Pancreas (tissue), 10 donors: ENCODE data around the gene CD36. TPM values are rescaled to one million over a fixed set of nuclear protein-coding genes. Genes with fewer than 3 reads are reported as not detected.

ENCODE experiments used
- ATAC-seq, 4 donors: fragments of 200-7000 bp; cut with Tn5 transposase; one replicate each; pipeline versions ENCODE4 v1.8.0 to v1.9.1; 2020; ENCODE audit warnings: mild to moderate bottlenecking in 4 of 4, moderate library complexity in 4 of 4
- DNase-seq, 6 donors: peaks; one replicate each; pipeline ENCODE4 v3.0.0-alpha.2; 2020
- FAIRE-seq: peaks from 2 replicates; lab custom pipeline; 2012; peaks lifted over from hg19 to GRCh38; lab: Jason Lieb, UNC
- H3K27ac ChIP-seq, 4 donors: fragments of 200-600 bp; sonication (generic); 1 replicate in 3 of 4; 2 replicates in 1 of 4; pipeline versions ENCODE4 v1.5.0 to v1.8.0; 2020
- H3K27me3 ChIP-seq, 4 donors: fragments of 200-600 bp; one replicate each; pipeline ENCODE4 v1.8.0; 2021
- H3K36me3 ChIP-seq, 3 donors: fragments of 200-600 bp; sonication (generic) in 1 of 3; one replicate each; pipeline versions ENCODE4 v1.5.0 to v1.8.0; 2020 to 2021
- H3K4me1 ChIP-seq, 3 donors: fragments of 200-600 bp; one replicate each; pipeline ENCODE4 v1.8.0; 2021
- H3K4me3 ChIP-seq, 4 donors: fragments of 200-600 bp; sonication (generic) in 2 of 4; one replicate each; pipeline versions ENCODE4 v1.5.0 to v1.8.0; 2020 to 2021
- H3K9me3 ChIP-seq, 4 donors: fragments of 200-600 bp; one replicate each; pipeline ENCODE4 v1.8.0; 2021
- WGBS, 2 donors: extraction: QIAGEN DNeasy Blood & Tissue Kit; methylation state at CpG; one replicate each; pipeline ENCODE4 v1.1.7; 2013; 5-methylcytosine and 5-hydroxymethylcytosine counted together
- intact Hi-C, 3 donors: fragments of 100-400 bp; cut with DNase I; formaldehyde crosslinking; loops; one replicate each; pipeline versions ENCODE4 v1.11.1 to v1.14.2; 2022
- polyA plus RNA-seq, 2 donors: library from polyadenylated mRNA; stranded (reverse); fragments of 200-250 nt; gene quantifications; one replicate each; pipeline ENCODE4 v1.2.3, GENCODE V29; 2013
- total RNA-seq, 6 donors: library from RNA; stranded (reverse); fragmentation: NEBNext Ultra II Directional in 4 of 6; extraction: Animal tissue kit (Norgen Biotek cat#: 25700) in 4 of 6; gene quantifications; one replicate each; pipeline versions ENCODE4 v1.2.1 to v1.2.4, GENCODE V29; 2021 to 2023
- TF ChIP-seq, protein P1 (sequence below), 4 donors: fragments of 200-600 bp; sonication (generic) in 3 of 4; IDR thresholded peaks; one replicate each; pipeline versions ENCODE4 v1.5.0 to v1.8.0; 2021; ENCODE audit warnings: antibody characterized with exemption in 4 of 4
- donor health status: healthy with polysubstance abuse.
- donor health status: DM: no; HTN: no; CAD: no; lungs with moderate emphysema.
- donor health status: DM: no; HTN: no; CAD: no.
- donor health status: control.
- donor health status: control.
- donor health status: Bipolar disorder and iron deficiency.
- donor health status: DM: yes; HTN: yes; CAD: no.
- donor health status: DM: no; HTN: no; CAD: no.
- donor health status: DM: no; HTN: no; CAD: no.
- donor health status: DM: yes; HTN: yes; CAD: no.

Gene CD36
- total and polyA plus RNA-seq, 8 donors: 9.8 to 25.0 (median 16.3) TPM

DNA sequence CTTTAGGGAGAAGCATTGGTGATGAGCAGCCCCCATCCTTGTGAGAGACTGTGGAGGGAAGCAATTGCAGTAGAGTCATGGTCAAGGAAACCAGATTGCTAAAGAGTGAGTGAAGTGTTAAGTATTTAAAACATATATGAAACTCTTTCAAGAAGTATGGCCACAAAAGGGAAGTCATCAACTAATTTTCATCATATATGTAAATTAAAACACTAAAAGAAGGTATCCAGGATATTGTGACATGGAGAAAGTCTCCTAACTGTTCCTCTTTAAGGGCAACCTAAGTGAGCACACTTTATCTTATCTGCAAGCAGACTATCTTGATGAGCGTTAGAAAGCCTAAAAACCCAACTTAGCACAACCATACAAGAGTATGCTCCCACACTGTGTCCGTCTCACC lies 69.7 kb downstream of the CD36 start:
- ATAC-seq (no peak), DNase-seq (no peak), FAIRE-seq (no peak)
- TF ChIP-seq, protein P1, sequence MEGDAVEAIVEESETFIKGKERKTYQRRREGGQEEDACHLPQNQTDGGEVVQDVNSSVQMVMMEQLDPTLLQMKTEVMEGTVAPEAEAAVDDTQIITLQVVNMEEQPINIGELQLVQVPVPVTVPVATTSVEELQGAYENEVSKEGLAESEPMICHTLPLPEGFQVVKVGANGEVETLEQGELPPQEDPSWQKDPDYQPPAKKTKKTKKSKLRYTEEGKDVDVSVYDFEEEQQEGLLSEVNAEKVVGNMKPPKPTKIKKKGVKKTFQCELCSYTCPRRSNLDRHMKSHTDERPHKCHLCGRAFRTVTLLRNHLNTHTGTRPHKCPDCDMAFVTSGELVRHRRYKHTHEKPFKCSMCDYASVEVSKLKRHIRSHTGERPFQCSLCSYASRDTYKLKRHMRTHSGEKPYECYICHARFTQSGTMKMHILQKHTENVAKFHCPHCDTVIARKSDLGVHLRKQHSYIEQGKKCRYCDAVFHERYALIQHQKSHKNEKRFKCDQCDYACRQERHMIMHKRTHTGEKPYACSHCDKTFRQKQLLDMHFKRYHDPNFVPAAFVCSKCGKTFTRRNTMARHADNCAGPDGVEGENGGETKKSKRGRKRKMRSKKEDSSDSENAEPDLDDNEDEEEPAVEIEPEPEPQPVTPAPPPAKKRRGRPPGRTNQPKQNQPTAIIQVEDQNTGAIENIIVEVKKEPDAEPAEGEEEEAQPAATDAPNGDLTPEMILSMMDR (IDR thresholded peaks at IDR 0.05): no peak
- Histone ChIP-seq H3K36me3 (no peaks in the 10 kb centered on the region), H3K27ac (no peak overlapping the region), H3K27me3 (no peaks in the 10 kb centered on the region), H3K9me3 (no peaks in the 10 kb centered on the region), H3K4me1 (no peaks in the 10 kb centered on the region), H3K4me3 (no peak overlapping the region)
- intact Hi-C loops: loop anchor here in 2 of 3 donors (10.0 kb wide), 2 partner anchors 547 to 747 kb away; no protein-coding TSS in a partner anchor
- WGBS, 2 donors: 60 to 65% methylated on average over 2 of the region's 2 CpGs

DNA sequence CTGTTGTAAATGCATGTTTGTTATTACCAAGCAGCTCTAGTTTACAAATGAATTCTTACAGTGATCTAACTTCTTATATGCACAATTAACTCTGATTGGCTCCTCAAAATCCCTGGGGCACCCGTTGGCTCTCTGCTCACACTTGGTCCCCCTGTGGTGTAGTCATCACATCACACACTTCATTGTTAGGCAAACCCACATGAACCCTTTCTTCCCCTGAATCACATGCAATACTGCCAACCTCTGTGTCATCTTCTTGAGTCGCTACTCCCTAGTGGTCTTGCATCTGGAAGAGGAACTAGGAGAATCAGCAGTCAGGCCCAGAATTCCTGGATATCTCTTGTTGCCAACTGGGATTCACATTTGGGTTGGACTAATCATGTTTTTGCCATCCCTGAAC lies 73.1 kb downstream of the CD36 start:
- Histone ChIP-seq H3K4me1 (no peaks in the 10 kb centered on the region), H3K27me3 (no peaks in the 10 kb centered on the region)
- no peak for FAIRE-seq

DNA sequence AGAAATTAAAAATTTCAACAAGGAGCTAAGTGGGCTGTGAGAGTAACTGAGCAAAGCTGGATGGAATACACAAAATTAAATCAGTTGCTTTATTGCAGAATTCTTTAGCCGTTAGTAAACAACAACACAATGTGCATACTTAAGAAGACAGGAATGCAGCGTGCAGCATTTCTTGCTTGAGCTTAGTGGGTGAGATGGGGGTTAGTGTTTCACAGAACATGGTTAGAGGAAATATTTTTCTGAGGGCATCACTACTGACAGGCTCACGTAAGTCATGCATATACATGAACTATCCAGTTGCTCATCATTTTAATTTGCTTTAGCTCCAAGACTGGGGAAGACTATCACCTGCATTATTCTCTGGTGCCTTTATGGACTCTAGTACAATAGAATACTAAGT lies 80.8 kb downstream of the CD36 start:
- TF ChIP-seq, protein P1 (IDR thresholded peaks at IDR 0.05): no peak
- Histone ChIP-seq H3K27me3 (no peaks in the 10 kb centered on the region), H3K4me3 (no peak overlapping the region), H3K27ac (no peak overlapping the region), H3K9me3 (no peaks in the 10 kb centered on the region), H3K36me3 (no peaks in the 10 kb centered on the region), H3K4me1 (no peaks in the 10 kb centered on the region)
- no peak for DNase-seq
- intact Hi-C loops: no loop called here
- FAIRE-seq: no peak
- ATAC-seq: no peak
- 79% methylated on average over 3 of the region's 3 CpGs for WGBS, 2 donors

More for the DNA sequence above, 73.1 kb downstream of the CD36 start:
- H3K36me3 ChIP-seq: no peaks in the 10 kb centered on the region
- WGBS, 2 donors: 72 to 73% methylated on average over 2 of the region's 2 CpGs
- intact Hi-C loops: no loop called here
- H3K9me3 ChIP-seq: no peaks in the 10 kb centered on the region
- ATAC-seq: no peak
- no peak for DNase-seq
- H3K27ac ChIP-seq: no peak overlapping the region
- TF ChIP-seq, protein P1 (IDR thresholded peaks at IDR 0.05): no peak
- H3K4me3 ChIP-seq: no peak overlapping the region

DNA sequence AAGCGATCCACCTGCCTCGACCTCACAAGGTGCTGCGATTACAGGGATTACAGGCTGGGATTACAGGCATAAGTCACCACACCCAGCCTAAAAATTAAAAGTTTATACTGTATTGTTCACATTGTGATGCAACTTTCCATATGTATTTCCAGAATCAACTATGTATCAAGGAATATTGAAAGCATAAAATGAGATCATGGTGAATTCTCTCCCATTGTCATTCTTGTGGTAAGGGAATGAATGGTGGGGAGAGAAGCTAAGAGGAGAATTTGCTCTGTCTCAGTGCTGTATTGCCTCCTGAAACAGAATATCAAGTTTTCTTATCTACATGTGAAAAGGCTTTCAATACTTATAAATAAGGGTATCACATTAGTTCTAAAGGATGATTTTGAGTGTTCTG lies 81.7 kb downstream of the CD36 start:
- H3K4me1 ChIP-seq: no peaks in the 10 kb centered on the region
- ATAC-seq (no peak), FAIRE-seq (no peak), DNase-seq (no peak)
- H3K27ac ChIP-seq: no peak overlapping the region
- WGBS, 2 donors: 96 to 98% methylated on average over 3 of the region's 3 CpGs
- no peaks in the 10 kb centered on the region for H3K27me3 ChIP-seq
- TF ChIP-seq, protein P1 (IDR thresholded peaks at IDR 0.05): no peak
- no peak overlapping the region for H3K4me3 ChIP-seq
- no peaks in the 10 kb centered on the region for H3K36me3 ChIP-seq
- intact Hi-C loops: no loop called here
- H3K9me3 ChIP-seq: no peaks in the 10 kb centered on the region

DNA sequence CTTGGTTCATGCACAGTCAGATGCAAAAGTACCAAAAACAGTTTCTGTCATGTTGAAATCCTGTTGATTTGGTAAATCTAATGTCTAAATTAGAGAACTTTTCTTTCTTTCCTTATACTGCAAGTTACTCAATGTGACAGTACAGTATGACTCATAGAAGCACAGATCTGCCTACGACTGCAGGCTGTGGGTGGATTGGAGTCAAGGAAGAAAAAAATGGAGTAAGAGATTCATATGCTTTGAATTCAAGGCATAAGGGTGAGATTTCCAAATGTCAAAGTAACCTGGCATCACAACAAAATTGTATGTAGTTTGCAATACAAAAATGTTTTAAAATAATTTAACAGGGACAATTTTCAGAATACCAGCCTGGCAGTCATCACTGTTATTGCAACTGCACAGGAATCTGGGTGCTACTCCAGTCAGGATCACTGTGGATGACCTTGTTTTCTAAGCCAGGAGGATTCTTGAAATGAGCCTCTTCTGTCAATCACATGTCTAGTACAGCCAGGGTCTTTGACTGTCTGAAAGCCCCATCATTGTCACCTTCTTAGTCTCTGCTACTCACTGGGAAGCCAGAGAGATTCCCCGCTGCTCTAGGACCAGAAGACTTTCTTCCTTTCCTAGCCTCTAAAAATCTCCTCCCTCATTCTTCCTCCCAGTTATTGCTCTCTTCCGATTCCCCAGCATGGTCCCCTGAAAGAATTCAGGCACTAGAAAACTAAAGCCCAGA lies 83.6 kb downstream of the CD36 start:
- H3K4me1 ChIP-seq: no peaks in the 10 kb centered on the region
- no peaks in the 10 kb centered on the region for H3K27me3 ChIP-seq
- no peaks in the 10 kb centered on the region for H3K9me3 ChIP-seq
- no peak overlapping the region for H3K27ac ChIP-seq
- no peaks in the 10 kb centered on the region for H3K36me3 ChIP-seq
- intact Hi-C loops: no loop called here
- ATAC-seq (peak in 3 of 4 donors; percentile 64 to 85 (median 70)), FAIRE-seq (no peak), DNase-seq (no peak)
- no peak overlapping the region for H3K4me3 ChIP-seq
- TF ChIP-seq, protein P1 (IDR thresholded peaks at IDR 0.05): no peak
- WGBS, 2 donors: 72 to 73% methylated on average over 3 of the region's 3 CpGs
